Measurements from ENCODE around the gene CALR3.
"Not testable (repeated sequence)": the region's sequence is repeated elsewhere in the genome, so short reads cannot be mapped to it uniquely, and the experiment has no call there.

Gene CALR3, protein sequence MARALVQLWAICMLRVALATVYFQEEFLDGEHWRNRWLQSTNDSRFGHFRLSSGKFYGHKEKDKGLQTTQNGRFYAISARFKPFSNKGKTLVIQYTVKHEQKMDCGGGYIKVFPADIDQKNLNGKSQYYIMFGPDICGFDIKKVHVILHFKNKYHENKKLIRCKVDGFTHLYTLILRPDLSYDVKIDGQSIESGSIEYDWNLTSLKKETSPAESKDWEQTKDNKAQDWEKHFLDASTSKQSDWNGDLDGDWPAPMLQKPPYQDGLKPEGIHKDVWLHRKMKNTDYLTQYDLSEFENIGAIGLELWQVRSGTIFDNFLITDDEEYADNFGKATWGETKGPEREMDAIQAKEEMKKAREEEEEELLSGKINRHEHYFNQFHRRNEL

DNA sequence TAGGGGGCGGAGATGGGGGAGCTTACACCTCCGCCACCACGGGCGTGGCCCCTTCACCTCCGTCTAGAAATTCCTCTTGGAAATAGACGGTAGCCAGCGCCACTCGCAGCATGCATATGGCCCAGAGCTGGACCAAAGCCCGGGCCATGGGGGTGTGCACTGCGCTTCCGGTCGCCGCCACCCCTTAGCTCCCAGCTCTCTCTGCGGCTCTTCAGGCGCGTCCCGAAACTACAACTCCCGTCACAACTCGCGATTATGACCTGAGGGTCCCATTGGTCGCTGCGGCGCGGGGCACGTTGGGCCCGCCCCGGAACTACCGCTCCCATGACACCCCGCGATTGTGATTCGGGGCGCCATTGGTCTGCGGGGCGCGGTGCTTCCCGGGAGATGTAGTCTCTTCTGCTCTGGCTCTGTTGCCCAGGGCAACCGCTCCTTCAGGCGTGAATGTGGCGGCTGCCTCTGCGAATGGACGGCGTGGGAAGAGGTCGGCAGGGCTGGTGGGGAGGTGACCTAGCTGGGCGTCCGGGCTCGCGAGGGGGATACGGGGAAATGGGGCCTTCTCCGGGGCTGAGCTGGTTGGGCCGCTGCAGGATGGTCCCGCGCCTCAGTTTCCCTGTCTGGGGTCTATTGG, at the start of gene CALR3, which contains the start of gene C19orf44:
Gene CALR3 (minus strand): TSS at position 186 of the 631 bp plus-strand sequence. CDS start 38 bp downstream, at position 148.
Gene C19orf44 (plus strand): TSS at position 413 of the 631 bp plus-strand sequence. CDS start 4,399 bp downstream, outside the sequence.
- ATAC-seq (peak; percentile 99), DNase-seq (peak; percentile 96 to 98)
- Mint-ChIP-seq H3K27me3 (no peaks in the 10 kb centered on the region), H3K4me1 (peaks cover 28% of the 10 kb centered on the region), H3K27ac (peak within 1 kb of the TSS; percentile 92 to 94), H3K9me3 (no peaks in the 10 kb centered on the region), H3K4me3 (peak within 1 kb of the TSS; percentile 92 to 96)

- Mint-ChIP-seq H3K9me3 (no peaks in the 10 kb centered on the region), H3K27me3 (no peaks in the 10 kb centered on the region), H3K4me1 (peaks cover 62% of the 10 kb centered on the region), H3K27ac (no peak overlapping the region), H3K4me3 (peak overlapping the region in 1 of 2 donors; percentile 24)
- ATAC-seq: no peak
- DNase-seq: no peak
These were observed 48.7 kb upstream of the CALR3 start for GRCh38 chr19:16544473-16545231.

DNA sequence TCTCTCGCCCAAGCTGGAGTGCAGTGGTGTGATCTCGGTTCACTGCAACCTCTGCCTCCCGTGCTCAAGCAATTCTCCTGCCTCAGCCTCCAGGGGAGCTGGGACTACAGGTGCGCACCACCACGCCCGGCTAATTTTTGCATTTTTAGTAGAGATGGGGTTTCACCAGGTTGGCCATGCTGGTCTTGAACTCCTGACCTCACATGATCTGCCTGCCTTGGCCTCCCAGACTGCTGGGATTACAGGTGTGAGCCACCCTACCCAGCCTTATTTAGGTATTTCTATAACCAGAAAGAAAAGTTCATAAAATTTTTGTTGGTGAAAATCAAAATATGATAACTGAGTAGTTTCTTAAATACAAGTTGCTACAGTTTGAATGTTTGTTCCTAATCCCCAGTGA, 47.8 kb upstream of the CALR3 start:
- peak overlapping the region; percentile 91 to 95 for H3K4me3 Mint-ChIP-seq
- not testable (repeated sequence) for DNase-seq, H3K27me3 Mint-ChIP-seq, H3K9me3 Mint-ChIP-seq, ATAC-seq
- H3K4me1 Mint-ChIP-seq: peaks cover 68% of the 10 kb centered on the region
- peak overlapping the region in 1 of 2 donors; percentile 19 for H3K27ac Mint-ChIP-seq

GRCh38 chr19:16542910-16543472, 47.0 kb upstream of the CALR3 start:
- Mint-ChIP-seq H3K9me3 (no peaks in the 10 kb centered on the region), H3K27ac (peak overlapping the region; percentile 87 to 97), H3K27me3 (no peaks in the 10 kb centered on the region), H3K4me3 (peak overlapping the region; percentile 91 to 95), H3K4me1 (peaks cover 75% of the 10 kb centered on the region)
- DNase-seq (no peak), ATAC-seq (no peak)

- Mint-ChIP-seq H3K4me3 (peak within 1 kb of the TSS; percentile 91 to 95), H3K27ac (peak within 1 kb of the TSS; percentile 87 to 97), H3K9me3 (no peaks in the 10 kb centered on the region), H3K4me1 (peaks cover 77% of the 10 kb centered on the region), H3K27me3 (no peaks in the 10 kb centered on the region)
- ATAC-seq: peak; percentile 90
- DNase-seq: peak; percentile 93 to 94
These were observed 46.3 kb upstream of the CALR3 start, which contains the start of gene CHERP for GRCh38 chr19:16542045-16542909. TSS of gene CHERP (minus strand) at chr19:16542437. CDS start at chr19:16542378, 59 bp downstream.

GRCh38 chr19:16541526-16542044, 45.6 kb upstream of the CALR3 start:
- H3K9me3 Mint-ChIP-seq: no peaks in the 10 kb centered on the region
- peaks cover 77% of the 10 kb centered on the region for H3K4me1 Mint-ChIP-seq
- H3K27me3 Mint-ChIP-seq: no peaks in the 10 kb centered on the region
- ATAC-seq: peak; percentile 1
- H3K4me3 Mint-ChIP-seq: peak overlapping the region; percentile 91 to 95
- peak overlapping the region in 1 of 2 donors; percentile 91 for H3K27ac Mint-ChIP-seq
- no peak for DNase-seq

- no peak for DNase-seq
- Mint-ChIP-seq H3K9me3 (no peaks in the 10 kb centered on the region), H3K27me3 (no peaks in the 10 kb centered on the region), H3K4me1 (peaks cover 84% of the 10 kb centered on the region), H3K27ac (peak overlapping the region; percentile 46 to 91), H3K4me3 (peak overlapping the region; percentile 91 to 95)
- no peak for ATAC-seq
These were observed 45.0 kb upstream of the CALR3 start for GRCh38 chr19:16540948-16541347.

- Mint-ChIP-seq H3K4me3 (no peak overlapping the region), H3K27ac (no peak overlapping the region), H3K4me1 (peaks cover 58% of the 10 kb centered on the region), H3K9me3 (no peaks in the 10 kb centered on the region), H3K27me3 (no peaks in the 10 kb centered on the region)
- ATAC-seq (no peak), DNase-seq (no peak)
These were observed 41.1 kb upstream of the CALR3 start for GRCh38 chr19:16537111-16537510.

- Mint-ChIP-seq H3K27ac (peak overlapping the region in 1 of 2 donors; percentile 78), H3K4me1 (peaks cover 52% of the 10 kb centered on the region), H3K9me3 (no peaks in the 10 kb centered on the region), H3K27me3 (no peaks in the 10 kb centered on the region), H3K4me3 (no peak overlapping the region)
- ATAC-seq (no peak), DNase-seq (no peak)
These were observed 40.2 kb upstream of the CALR3 start for GRCh38 chr19:16536130-16536529.

DNA sequence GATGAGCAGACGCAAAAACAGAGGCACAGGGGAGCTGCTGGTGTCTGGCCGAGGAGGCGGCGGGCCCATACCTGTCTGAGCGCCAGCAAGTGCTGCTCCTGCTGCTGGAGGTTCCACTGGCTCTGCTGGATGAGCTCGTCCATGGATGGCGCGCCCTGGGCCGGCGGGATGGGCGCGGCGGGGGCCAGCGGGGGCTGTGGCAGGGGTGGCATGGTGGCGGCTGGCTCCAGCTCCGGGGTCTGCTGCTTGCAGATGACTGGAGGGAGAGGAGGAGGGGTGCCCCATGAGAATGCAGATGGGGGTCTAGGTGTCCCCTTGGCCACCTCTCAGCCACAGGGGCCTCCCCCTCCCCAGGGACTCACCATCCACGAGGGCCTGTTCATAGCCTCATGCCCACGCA, 39.4 kb upstream of the CALR3 start:
- no peaks in the 10 kb centered on the region for H3K27me3 Mint-ChIP-seq
- peak overlapping the region in 1 of 2 donors; percentile 76 for H3K27ac Mint-ChIP-seq
- no peaks in the 10 kb centered on the region for H3K9me3 Mint-ChIP-seq
- peaks cover 45% of the 10 kb centered on the region for H3K4me1 Mint-ChIP-seq
- no peak overlapping the region for H3K4me3 Mint-ChIP-seq
- ATAC-seq: peak; percentile 23
- DNase-seq: no peak

GRCh38 chr19:16532440-16533234, 36.7 kb upstream of the CALR3 start:
- Mint-ChIP-seq H3K4me1 (peaks cover 17% of the 10 kb centered on the region), H3K4me3 (no peak overlapping the region), H3K27ac (peak overlapping the region in 1 of 2 donors; percentile 34), H3K27me3 (no peaks in the 10 kb centered on the region), H3K9me3 (no peaks in the 10 kb centered on the region)
- DNase-seq: no peak
- no peak for ATAC-seq

DNA sequence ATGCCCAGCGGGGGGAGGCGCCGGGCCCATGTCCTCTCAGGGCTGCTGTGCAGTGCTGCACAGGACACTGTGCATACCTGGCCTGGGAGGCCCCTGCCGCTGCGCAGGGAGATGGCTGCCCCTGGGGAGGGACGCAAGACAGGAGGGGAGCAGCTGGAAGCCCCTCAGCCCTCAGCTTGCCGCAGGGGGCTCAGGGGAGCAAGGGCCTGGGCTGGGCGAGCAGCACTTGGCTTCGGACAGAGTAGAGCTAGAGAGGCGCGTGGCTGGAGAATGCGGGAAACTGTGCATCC, 35.4 kb upstream of the CALR3 start:
- Mint-ChIP-seq H3K27ac (peak overlapping the region in 1 of 2 donors; percentile 4), H3K27me3 (no peaks in the 10 kb centered on the region), H3K9me3 (no peaks in the 10 kb centered on the region), H3K4me1 (peaks cover 5% of the 10 kb centered on the region), H3K4me3 (no peak overlapping the region)
- ATAC-seq (no peak), DNase-seq (no peak)

DNA sequence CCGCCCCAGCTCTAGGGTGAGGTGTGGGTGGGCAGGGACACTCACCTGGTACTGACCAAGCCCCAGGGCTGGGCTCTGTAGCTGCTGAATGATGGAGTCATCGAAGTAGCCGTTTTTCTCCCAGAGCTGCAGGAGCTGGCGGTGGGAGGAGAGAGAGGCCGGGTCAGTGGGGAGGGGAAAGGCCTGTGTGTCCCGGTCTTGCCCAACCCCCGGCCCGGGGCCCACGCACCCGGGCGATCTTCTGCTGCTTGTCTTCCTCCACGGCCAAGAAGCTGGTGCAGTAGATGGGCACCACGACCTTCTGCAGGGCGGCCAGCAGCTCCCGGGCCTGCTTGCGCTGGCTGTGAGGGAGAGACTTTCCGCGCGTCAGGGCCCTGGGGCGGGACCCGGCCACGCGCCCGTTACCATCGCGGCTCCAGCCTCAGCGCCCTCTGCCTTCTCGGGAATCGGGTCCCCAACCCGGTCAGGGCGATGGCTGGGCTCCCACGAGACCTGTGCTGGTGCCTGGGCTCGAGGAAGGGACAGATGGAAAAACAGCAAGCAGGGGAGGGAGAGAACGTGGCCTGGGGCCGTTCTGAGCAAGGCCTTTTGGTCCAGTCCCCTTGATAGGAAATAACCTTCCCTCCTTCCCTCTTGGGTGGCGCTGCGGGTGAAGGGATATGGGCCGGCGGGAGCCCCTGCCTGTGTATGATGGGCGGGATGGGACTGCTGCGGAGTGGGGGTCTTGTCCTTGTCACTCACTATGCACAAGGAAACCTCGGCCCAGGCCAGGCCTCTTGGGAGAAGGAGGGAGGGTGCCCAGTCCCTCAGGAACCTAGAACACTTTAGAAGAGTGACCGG, 34.8 kb upstream of the CALR3 start:
- DNase-seq (no peak), ATAC-seq (no peak)
- Mint-ChIP-seq H3K9me3 (no peaks in the 10 kb centered on the region), H3K27ac (no peak overlapping the region), H3K4me1 (peaks cover 4% of the 10 kb centered on the region), H3K4me3 (no peak overlapping the region), H3K27me3 (no peaks in the 10 kb centered on the region)
